ENCODE data around the gene TBXAS1. TPM values are rescaled to one million over a fixed set of nuclear protein-coding genes. Genes with fewer than 3 reads are reported as not detected.

Gene TBXAS1
- total RNA-seq, 1 experiment from 2014 or later: not detected

DNA sequence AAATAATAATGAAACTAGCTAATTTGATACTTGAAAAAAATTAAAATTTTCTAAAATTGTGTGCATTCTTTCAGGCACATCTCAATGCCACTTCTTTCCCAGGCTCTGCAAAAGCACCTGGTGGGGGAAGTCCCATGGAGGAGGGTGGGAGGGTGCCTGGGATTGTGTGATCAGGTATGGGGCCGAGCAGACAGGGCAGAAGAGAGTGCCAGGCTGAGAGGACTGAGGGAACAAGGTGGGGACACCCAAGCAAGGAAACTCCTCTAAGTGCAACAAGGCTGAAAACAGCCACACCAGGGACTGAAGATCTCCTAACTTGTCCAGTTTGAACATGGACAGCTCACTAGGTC lies 219.9 kb downstream of the TBXAS1 start:
- no peak for DNase-seq (ENCODE audit: low spot score)
- in situ Hi-C loops (cut with HindIII; ENCODE audit: low sequenced_read_pairs): no loop called here

DNA sequence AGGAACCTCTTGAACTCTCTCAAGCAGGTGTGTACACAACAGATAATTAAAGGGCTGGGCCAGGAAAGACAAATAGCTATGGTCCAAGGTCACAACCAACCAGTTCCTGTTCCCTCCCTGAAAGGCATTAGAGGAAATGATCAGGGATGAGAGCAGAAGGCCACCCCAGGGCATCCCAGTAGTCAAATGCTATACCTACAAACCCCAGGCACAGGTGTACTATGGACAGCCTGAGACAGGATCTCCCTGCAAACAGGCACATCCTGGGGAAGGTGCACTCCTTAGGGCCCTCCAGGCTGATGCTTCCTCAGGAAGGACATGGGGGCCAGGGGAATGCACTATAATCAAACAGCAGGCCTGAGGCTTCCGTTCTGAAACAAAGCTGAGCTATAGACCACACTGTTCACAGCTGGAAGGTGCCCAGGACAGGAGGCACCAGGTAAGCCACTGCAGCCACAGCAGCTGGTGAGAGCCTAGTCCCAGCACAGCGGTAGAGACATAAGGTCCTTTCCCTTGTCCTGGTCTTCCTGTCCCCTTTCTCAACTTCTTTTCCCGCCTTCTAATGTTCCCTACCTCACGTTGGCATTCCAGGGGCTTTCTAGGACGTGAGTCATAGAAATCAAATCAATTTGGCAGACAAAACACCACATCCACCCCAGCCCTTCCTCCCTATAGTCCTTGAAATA lies 220.4 kb downstream of the TBXAS1 start:
- in situ Hi-C loops (cut with HindIII; ENCODE audit: low sequenced_read_pairs): no loop called here
- DNase-seq (ENCODE audit: low spot score): no peak

GRCh38 chr7:140050100-140050499 lies 221.0 kb downstream of the TBXAS1 start:
- in situ Hi-C loops (cut with HindIII; ENCODE audit: low sequenced_read_pairs): no loop called here
- no peak for DNase-seq (ENCODE audit: low spot score)

GRCh38 chr7:140051820-140052219 lies 222.8 kb downstream of the TBXAS1 start:
- DNase-seq (ENCODE audit: low spot score): no peak
- in situ Hi-C loops (cut with HindIII; ENCODE audit: low sequenced_read_pairs): no loop called here

DNA sequence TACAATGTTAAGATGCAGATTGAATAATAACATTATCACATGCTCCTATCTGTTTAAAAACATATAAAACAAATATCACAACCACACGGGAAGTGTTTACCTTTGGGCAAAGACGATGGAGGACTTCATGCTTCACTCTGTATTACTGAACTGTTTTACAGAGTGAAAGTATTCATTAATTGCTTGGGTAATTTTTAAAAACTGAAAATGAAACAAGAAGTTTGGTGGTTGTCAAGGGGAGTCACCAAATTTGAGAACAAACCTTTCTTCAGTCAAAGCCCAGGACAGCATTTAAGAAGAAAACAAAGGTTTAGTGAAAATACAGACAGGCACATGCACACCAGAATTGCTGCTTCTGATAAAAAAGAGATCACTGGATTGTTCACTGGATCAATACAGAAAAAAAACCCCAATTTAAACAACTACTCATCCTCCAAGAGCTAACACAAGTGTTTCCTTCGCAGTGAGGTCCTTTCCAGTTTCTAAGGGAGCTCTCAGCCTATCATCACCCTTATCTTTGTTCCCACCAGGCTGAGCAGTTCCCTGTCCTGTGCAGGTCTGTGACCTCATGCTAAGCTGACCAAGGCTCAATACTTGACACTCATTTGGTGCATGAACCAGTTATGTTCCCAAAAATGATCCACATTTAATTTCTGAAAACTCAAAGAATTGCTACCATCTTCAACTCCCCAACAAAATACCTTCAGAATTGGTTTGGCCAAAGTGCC lies 224.9 kb downstream of the TBXAS1 start:
- in situ Hi-C loops (cut with HindIII; ENCODE audit: low sequenced_read_pairs): no loop called here
- DNase-seq (ENCODE audit: low spot score): no peak

- no peak for DNase-seq (ENCODE audit: low spot score)
- in situ Hi-C loops (cut with HindIII; ENCODE audit: low sequenced_read_pairs): no loop called here
These were observed 225.7 kb downstream of the TBXAS1 start for GRCh38 chr7:140054751-140055150.

- in situ Hi-C loops (cut with HindIII; ENCODE audit: low sequenced_read_pairs): no loop called here
- no peak for DNase-seq (ENCODE audit: low spot score)
These were observed 226.8 kb downstream of the TBXAS1 start for GRCh38 chr7:140055833-140056232.

GRCh38 chr7:140056431-140057142 lies 227.5 kb downstream of the TBXAS1 start:
- DNase-seq (ENCODE audit: low spot score): no peak
- in situ Hi-C loops (cut with HindIII; ENCODE audit: low sequenced_read_pairs): no loop called here

- in situ Hi-C loops (cut with HindIII; ENCODE audit: low sequenced_read_pairs): no loop called here
- DNase-seq (ENCODE audit: low spot score): no peak
These were observed 228.1 kb downstream of the TBXAS1 start for GRCh38 chr7:140057143-140057535.

GRCh38 chr7:140058517-140058916 lies 229.5 kb downstream of the TBXAS1 start:
- no peak for DNase-seq (ENCODE audit: low spot score)
- in situ Hi-C loops (cut with HindIII; ENCODE audit: low sequenced_read_pairs): no loop called here

DNA sequence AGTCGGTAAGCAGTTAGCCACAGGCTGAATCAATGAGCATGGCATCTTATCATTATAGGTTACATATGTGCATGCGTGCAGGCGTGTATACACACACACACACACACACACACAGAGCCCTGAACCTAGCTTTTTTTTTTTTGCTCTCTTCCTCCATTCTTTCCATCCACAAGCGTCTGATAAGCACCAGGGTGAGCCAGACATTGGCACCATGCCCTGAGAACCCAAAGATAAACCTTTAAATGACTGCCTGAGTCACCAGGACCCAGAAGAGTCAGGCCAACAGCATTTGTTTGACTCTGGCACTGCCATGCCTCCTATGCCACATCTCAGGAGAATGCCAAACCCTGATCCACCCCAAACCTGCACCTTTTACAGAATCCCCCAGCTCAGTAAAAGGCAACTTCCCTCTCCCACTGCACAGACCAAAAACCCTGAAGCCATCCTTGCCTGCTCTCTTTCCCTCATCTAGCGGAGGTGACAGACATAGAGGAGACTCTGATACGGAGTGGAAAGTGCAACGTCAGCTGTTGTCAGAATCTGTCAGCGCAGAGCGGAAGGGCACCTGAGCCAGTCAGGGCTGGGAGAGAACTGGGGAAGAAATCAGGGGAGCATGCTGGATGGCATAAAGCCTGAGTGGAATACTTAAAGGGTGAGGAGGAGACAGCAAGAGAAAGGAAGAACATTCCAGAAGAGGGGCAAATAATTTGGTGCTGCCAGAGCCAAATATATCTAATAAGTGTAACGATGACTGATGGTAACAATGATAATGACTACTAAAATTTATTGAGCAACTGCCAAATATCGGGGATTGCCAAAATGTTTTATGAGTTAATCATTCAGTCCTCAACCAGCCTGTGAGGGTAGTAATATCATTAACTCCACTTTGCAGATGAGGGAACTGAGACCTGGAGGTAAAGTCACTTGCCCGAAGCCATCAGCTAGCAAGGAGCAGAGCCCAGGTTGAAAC lies 230.5 kb downstream of the TBXAS1 start:
- no peak for DNase-seq (ENCODE audit: low spot score)
- in situ Hi-C loops (cut with HindIII; ENCODE audit: low sequenced_read_pairs): no loop called here

DNA sequence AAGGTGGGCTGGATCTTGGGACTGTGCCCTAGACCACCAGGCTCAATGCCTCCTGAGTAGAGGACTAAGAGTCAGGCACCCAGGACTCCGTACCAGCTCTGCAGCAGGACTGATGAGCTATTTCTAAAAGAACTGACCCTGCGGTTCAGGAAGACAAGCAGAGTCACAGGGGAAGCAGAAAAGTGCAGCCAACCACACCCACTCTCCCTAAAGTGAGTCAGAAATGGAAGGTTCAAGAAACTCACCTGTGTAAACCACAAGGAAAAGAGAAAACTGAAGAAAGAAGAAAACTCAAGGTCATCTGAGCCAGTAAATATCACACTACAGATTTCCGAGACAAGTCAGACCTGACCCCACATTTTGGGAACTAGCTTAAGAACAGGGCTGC lies 231.2 kb downstream of the TBXAS1 start:
- DNase-seq (ENCODE audit: low spot score): no peak
- in situ Hi-C loops (cut with HindIII; ENCODE audit: low sequenced_read_pairs): no loop called here

GRCh38 chr7:140060788-140061606 lies 231.9 kb downstream of the TBXAS1 start:
- DNase-seq (ENCODE audit: low spot score): no peak
- in situ Hi-C loops (cut with HindIII; ENCODE audit: low sequenced_read_pairs): no loop called here

- no peak for DNase-seq (ENCODE audit: low spot score)
- in situ Hi-C loops (cut with HindIII; ENCODE audit: low sequenced_read_pairs): no loop called here
These were observed 232.5 kb downstream of the TBXAS1 start for GRCh38 chr7:140061607-140061930.

DNA sequence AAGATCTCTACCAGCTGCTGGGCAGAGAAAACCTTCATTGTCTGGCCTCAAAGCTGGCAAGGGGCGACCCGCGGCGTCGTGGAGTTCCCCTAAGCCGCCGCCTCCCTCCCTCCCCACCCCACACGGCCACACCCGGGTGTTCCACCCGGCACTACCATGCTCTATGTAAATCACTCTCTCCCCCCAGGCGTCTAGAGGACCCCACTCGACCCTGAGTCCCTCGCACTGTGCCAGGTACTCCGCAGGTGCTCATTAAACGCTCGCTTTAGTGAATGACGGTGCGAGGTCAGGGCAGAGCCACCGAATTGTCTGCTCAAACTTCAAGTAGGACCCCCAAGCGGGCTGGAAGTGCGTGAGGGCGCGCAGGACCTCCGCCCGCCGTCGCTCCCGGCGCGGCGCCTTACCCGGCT lies 233.1 kb downstream of the TBXAS1 start:
- DNase-seq (ENCODE audit: low spot score): no peak
- in situ Hi-C loops (cut with HindIII; ENCODE audit: low sequenced_read_pairs): no loop called here

DNA sequence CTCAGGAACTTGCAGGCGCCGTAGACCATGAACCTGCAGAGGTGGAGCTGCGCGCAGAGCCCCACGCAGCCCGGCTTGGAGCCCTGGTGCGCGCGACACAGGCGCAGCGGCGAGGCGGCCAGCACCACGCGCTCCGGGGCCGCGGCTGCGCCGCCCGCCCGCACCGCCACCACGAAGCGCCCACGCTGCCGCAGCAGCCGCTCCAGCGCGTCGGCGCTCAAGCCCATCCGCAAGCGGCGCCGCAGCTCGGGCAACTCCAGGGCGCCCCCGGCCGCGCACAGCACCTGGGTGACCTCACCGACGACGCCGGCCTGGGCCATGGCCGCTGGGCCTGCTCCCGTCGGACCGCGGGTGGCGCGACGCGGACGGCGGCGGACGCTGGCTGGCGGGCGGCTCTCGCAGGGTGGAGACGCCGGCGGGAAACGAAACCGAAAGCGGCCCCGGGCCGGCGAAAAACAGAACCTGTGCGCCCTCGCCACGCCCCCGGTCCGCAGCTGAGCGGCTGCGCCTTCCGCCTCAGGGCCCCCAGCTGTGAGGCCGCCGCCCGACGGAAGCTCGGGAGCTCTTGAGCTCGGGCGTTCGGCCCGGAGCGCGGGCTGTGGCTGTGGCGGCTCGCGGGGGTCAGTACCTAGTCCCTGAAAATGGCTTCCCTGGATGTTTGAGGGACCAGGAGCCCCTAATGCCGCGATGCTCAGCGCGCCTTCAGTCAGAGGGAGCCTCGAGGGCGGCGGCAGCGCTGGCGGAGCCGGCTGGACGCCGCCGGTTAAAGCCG lies 233.7 kb downstream of the TBXAS1 start, which contains the start of gene PARP12:
Gene PARP12 (minus strand): TSS at position 424 of the 772 bp plus-strand sequence. CDS start 104 bp downstream, at position 320.
- in situ Hi-C loops (cut with HindIII; ENCODE audit: low sequenced_read_pairs): no loop called here
- no peak for DNase-seq (ENCODE audit: low spot score)

DNA sequence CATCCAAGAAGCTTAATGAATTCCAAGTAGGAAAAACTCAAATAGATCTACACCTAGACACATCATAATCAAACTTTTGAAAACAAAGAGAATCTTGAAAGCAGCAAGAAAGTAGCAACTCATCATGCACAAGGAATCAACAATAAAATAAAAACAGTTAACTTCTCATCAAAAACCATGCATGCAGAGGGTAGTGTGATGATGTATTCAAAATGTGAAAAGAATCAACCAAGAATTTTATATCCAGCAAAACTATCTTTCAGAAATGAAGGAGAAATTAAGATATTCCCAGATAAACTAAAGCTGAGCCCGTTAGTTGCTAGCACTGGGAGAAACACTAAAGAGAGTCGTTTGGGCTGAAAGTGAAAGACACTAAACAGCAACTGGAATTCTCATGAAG lies 238.0 kb downstream of the TBXAS1 start:
- in situ Hi-C loops (cut with HindIII; ENCODE audit: low sequenced_read_pairs): no loop called here
- DNase-seq (ENCODE audit: low spot score): no peak

DNA sequence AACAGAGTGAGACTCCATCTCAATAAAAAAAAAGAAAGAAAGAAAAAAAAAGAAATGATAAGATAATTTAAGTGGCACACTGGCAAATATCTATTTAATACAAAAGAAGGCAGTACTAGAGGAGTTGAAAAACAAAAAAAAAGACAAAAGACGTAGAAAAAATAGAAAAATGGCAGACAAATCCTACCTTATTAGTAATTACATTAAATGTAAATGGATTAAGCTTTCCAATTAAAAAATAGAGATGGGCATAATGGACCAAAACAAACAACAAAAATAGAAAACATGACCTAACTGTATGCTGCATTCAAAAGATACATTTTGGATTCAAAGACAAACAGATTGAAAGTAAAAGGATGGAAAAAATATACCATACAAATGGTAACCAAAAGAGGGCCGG lies 239.0 kb downstream of the TBXAS1 start:
- in situ Hi-C loops (cut with HindIII; ENCODE audit: low sequenced_read_pairs): no loop called here
- DNase-seq (ENCODE audit: low spot score): no peak

Data from G401 (cell line).